Right atrium auricular region (tissue), 2 donors: Measurements from ENCODE around the gene KRTAP1-1. TPM values are rescaled to one million over a fixed set of nuclear protein-coding genes. Genes with fewer than 3 reads are reported as not detected.
"Not testable (repeated sequence)": the region's sequence is repeated elsewhere in the genome, so short reads cannot be mapped to it uniquely, and the experiment has no call there.

Experiments used
- DNase-seq: peaks from one replicate; pipeline ENCODE4 v3.0.0-alpha.2; 2019; ENCODE audit warnings: low spot score
- H3K27ac ChIP-seq, 2 donors: fragments of 200-600 bp; sonication (generic); 1 replicate in 1 of 2; 2 replicates in 1 of 2; pipeline ENCODE4 v1.5.1; 2016 to 2019
- H3K27me3 ChIP-seq, 2 donors: fragments of 200-600 bp; sonication (generic); one replicate each; pipeline versions ENCODE4 v1.5.1 to v1.6.0; 2017 to 2019
- H3K36me3 ChIP-seq: fragments of 200-600 bp; sonication (generic); one replicate; pipeline ENCODE4 v1.5.1; 2016
- H3K4me1 ChIP-seq, 2 donors: fragments of 200-600 bp; sonication (generic); one replicate each; pipeline versions ENCODE4 v1.5.1 to v1.6.0; 2017 to 2019
- H3K4me3 ChIP-seq, 2 donors: fragments of 200-600 bp; sonication (generic); 1 replicate in 1 of 2; 2 replicates in 1 of 2; pipeline ENCODE4 v1.5.1; 2017 to 2019; ENCODE audit warnings: mild to moderate bottlenecking in 1 of 2, moderate library complexity in 1 of 2
- H3K9me3 ChIP-seq, 2 donors: fragments of 200-600 bp; sonication (generic); one replicate each; pipeline ENCODE4 v1.5.1; 2019
- total RNA-seq, 2 donors: library from RNA; depleted of rRNA; stranded (reverse); fragments of >200 nt; gene quantifications; one replicate each; pipeline ENCODE4 v1.1.0, GENCODE V29; 2016
- TF ChIP-seq, protein P1 (sequence below), 2 donors: fragments of 200-600 bp; sonication (generic); IDR thresholded peaks; one replicate each; pipeline ENCODE4 v1.5.1; 2019; ENCODE audit warnings: antibody characterized with exemption in 2 of 2

Gene KRTAP1-1
- total RNA-seq, 2 donors from 2014 or later, result not detected

GRCh38 chr17:41071606-41072360 is 30.5 kb upstream of the KRTAP1-1 start:
- Histone ChIP-seq H3K27me3 (no peaks in the 10 kb centered on the region), H3K4me3 (no peak overlapping the region), H3K27ac (no peak overlapping the region), H3K36me3 (no peaks in the 10 kb centered on the region), H3K9me3 (no peaks in the 10 kb centered on the region), H3K4me1 (no peaks in the 10 kb centered on the region)
- DNase-seq, result no peak
- TF ChIP-seq, protein P1, sequence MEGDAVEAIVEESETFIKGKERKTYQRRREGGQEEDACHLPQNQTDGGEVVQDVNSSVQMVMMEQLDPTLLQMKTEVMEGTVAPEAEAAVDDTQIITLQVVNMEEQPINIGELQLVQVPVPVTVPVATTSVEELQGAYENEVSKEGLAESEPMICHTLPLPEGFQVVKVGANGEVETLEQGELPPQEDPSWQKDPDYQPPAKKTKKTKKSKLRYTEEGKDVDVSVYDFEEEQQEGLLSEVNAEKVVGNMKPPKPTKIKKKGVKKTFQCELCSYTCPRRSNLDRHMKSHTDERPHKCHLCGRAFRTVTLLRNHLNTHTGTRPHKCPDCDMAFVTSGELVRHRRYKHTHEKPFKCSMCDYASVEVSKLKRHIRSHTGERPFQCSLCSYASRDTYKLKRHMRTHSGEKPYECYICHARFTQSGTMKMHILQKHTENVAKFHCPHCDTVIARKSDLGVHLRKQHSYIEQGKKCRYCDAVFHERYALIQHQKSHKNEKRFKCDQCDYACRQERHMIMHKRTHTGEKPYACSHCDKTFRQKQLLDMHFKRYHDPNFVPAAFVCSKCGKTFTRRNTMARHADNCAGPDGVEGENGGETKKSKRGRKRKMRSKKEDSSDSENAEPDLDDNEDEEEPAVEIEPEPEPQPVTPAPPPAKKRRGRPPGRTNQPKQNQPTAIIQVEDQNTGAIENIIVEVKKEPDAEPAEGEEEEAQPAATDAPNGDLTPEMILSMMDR (IDR thresholded peaks at IDR 0.05), result no peak

DNA sequence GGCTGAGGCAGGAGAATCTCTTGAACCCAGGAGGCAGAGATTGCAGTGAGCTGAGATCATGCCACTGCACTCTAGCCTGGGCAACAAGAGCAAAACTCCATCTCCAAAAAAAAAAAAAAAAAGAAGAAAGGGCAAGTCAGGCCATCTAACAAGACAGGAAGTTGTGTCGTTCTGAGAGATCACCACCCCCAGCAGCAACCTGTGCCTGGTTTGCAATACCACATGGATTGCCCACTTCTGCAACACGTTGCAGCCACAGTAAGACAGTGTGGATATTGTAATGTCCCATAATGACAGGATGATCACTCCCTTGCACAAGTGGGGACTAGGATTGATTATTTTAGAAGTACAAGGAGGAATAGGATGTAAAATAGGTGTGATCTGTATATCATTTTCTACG is 27.8 kb upstream of the KRTAP1-1 start:
- no peak for DNase-seq
- TF ChIP-seq, protein P1 (IDR thresholded peaks at IDR 0.05), result no peak
- Histone ChIP-seq H3K4me1 (no peaks in the 10 kb centered on the region), H3K9me3 (no peaks in the 10 kb centered on the region), H3K27me3 (no peaks in the 10 kb centered on the region), H3K27ac (no peak overlapping the region), H3K4me3 (no peak overlapping the region), H3K36me3 (no peaks in the 10 kb centered on the region)

- Histone ChIP-seq H3K27me3 (no peaks in the 10 kb centered on the region), H3K36me3 (no peaks in the 10 kb centered on the region), H3K9me3 (no peaks in the 10 kb centered on the region), H3K4me1 (no peaks in the 10 kb centered on the region), H3K4me3 (no peak overlapping the region), H3K27ac (no peak overlapping the region)
- TF ChIP-seq, protein P1 (IDR thresholded peaks at IDR 0.05), result no peak
- DNase-seq, result no peak
These were observed 26.0 kb upstream of the KRTAP1-1 start for GRCh38 chr17:41067281-41067680.

DNA sequence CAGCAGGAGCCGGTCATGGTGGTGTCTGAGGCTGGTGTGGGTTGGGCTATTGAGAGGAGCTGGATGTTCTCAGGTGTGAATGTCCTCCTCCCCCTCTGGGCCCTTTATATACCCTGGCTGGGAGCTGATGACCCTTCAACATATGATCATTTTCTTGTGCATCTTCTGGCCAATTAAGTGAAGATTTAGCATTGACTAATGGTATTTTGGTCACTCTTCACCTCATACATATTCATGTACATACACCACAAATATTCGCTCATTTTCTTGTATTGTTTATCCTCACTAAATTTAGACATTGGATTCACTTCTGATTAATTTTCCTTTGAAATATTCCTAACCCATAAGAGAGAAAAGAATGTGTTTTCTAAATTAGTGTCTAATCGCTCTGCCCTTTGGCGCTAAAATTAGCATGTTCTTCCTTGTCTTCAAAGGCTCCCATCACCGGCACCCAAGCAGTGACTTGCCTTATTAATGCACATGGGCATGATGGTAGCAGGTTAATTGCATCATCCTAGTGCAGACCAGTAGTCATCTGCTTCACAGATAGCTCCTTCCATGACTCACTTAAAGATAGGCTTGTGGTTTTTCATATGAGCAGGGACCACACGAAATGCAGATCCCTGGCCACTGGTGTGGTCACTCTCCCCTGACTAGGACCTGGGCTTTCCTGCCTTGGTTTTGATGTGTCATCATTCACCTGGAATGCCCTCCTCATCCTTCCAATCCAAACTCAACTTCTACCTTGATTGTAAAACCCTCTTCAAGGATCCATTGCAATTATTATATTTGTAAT is 24.8 kb upstream of the KRTAP1-1 start, which contains the start of gene KRTAP2-4:
KRTAP2-4 (minus strand) TSS at position 51 of the 796 bp plus-strand sequence; CDS start at position 17, 34 bp downstream.
- Histone ChIP-seq H3K27me3 (no peaks in the 10 kb centered on the region), H3K4me1 (no peaks in the 10 kb centered on the region), H3K36me3 (no peaks in the 10 kb centered on the region), H3K27ac (no peak within 1 kb of the TSS), H3K9me3 (no peaks in the 10 kb centered on the region), H3K4me3 (no peak within 1 kb of the TSS)
- TF ChIP-seq, protein P1 (IDR thresholded peaks at IDR 0.05), result no peak
- no peak for DNase-seq

- H3K27me3 ChIP-seq, H3K4me1 ChIP-seq, DNase-seq: not testable (repeated sequence)
These were observed 23.9 kb upstream of the KRTAP1-1 start for GRCh38 chr17:41065016-41065689.

GRCh38 chr17:41064301-41064700 is 23.1 kb upstream of the KRTAP1-1 start:
- no peak overlapping the region for H3K4me3 ChIP-seq
- H3K9me3 ChIP-seq, result no peaks in the 10 kb centered on the region
- H3K27ac ChIP-seq, result no peak overlapping the region
- H3K27me3 ChIP-seq, result no peaks in the 10 kb centered on the region
- no peaks in the 10 kb centered on the region for H3K36me3 ChIP-seq
- H3K4me1 ChIP-seq, result no peaks in the 10 kb centered on the region
- DNase-seq, result no peak
- TF ChIP-seq, protein P1 (IDR thresholded peaks at IDR 0.05), result no peak

More at GRCh38 chr17:41065016-41065689, 23.9 kb upstream of the KRTAP1-1 start:
- not testable (repeated sequence) for H3K9me3 ChIP-seq, H3K36me3 ChIP-seq, H3K27ac ChIP-seq, H3K4me3 ChIP-seq
